ENCODE results near the gene TUBGCP3.
"Not testable (repeated sequence)": the region's sequence is repeated elsewhere in the genome, so short reads cannot be mapped to it uniquely, and the experiment has no call there.

DNA sequence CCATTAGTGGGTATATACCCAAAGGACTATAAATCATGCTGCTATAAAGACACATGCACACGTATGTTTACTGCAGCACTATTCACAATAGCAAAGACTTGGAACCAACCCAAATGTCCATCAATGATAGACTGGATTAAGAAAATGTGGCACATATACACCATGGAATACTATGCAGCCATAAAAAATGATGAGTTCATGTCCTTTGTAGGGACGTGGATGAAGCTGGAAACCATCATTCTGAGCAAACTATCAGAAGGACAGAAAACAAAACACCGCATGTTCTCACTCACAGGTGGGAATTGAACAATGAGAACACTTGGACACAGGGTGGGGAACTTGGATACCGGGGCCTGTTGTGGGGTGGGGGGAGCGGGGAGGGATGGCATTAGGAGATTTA is 39.0 kb downstream of the TUBGCP3 start:
- TF ChIP-seq, protein P1, sequence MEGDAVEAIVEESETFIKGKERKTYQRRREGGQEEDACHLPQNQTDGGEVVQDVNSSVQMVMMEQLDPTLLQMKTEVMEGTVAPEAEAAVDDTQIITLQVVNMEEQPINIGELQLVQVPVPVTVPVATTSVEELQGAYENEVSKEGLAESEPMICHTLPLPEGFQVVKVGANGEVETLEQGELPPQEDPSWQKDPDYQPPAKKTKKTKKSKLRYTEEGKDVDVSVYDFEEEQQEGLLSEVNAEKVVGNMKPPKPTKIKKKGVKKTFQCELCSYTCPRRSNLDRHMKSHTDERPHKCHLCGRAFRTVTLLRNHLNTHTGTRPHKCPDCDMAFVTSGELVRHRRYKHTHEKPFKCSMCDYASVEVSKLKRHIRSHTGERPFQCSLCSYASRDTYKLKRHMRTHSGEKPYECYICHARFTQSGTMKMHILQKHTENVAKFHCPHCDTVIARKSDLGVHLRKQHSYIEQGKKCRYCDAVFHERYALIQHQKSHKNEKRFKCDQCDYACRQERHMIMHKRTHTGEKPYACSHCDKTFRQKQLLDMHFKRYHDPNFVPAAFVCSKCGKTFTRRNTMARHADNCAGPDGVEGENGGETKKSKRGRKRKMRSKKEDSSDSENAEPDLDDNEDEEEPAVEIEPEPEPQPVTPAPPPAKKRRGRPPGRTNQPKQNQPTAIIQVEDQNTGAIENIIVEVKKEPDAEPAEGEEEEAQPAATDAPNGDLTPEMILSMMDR (IDR thresholded peaks at IDR 0.05; ENCODE audit: low read depth, low read length, missing input control), result not testable (repeated sequence)
- not testable (repeated sequence) for TF ChIP-seq EGR1 (IDR thresholded peaks at IDR 0.05; ENCODE audit: low read depth in 2 of 2); RAD21 (IDR thresholded peaks at IDR 0.05); GABPA (IDR thresholded peaks at IDR 0.05 in 1 of 2, conservative IDR thresholded peaks at IDR 0.05 in 1 of 2)
